Loucy (cell line): ENCODE data around the gene ANO1.

ENCODE experiments used
- H2AFZ ChIP-seq: fragments of 200-600 bp; sonication (generic); 2 replicates; pipeline ENCODE4 v1.6.0; 2016; ENCODE audit warnings: antibody characterized with exemption, mild to moderate bottlenecking, low read length, moderate library complexity
- H3F3A ChIP-seq: fragments of 200-600 bp; 2 replicates; pipeline ENCODE4 v1.6.0; 2016; ENCODE audit warnings: antibody characterized with exemption, low read depth, mild to moderate bottlenecking
- H3K27me3 ChIP-seq: fragments of 200-600 bp; sonication (generic); 2 replicates; pipeline ENCODE4 v1.6.1; 2014; ENCODE audit warnings: low read length, mild to moderate bottlenecking; ENCODE audit not compliant: insufficient read depth, poor library complexity, severe bottlenecking
- H3K36me3 ChIP-seq: fragments of 200-600 bp; sonication (generic); 2 replicates; pipeline ENCODE4 v1.6.1; 2016; ENCODE audit warnings: low read length; ENCODE audit not compliant: insufficient read depth
- H3K4me1 ChIP-seq: fragments of 200-600 bp; sonication (generic); 2 replicates; pipeline ENCODE4 v1.5.1; 2014; ENCODE audit warnings: low read length, mild to moderate bottlenecking; ENCODE audit not compliant: insufficient read depth, poor library complexity, severe bottlenecking
- H3K4me2 ChIP-seq: fragments of 200-600 bp; sonication (generic); 2 replicates; pipeline ENCODE4 v1.6.0; 2014; ENCODE audit warnings: antibody characterized with exemption, low read length, low read depth, mild to moderate bottlenecking; ENCODE audit not compliant: poor library complexity, severe bottlenecking
- H3K4me3 ChIP-seq: fragments of 200-600 bp; sonication (generic); 2 replicates; pipeline ENCODE4 v1.5.1; 2014; ENCODE audit warnings: low read length, mild to moderate bottlenecking, mixed read lengths; ENCODE audit not compliant: poor library complexity, severe bottlenecking
- H3K79me2 ChIP-seq: fragments of 200-600 bp; sonication (generic); 2 replicates; pipeline ENCODE4 v1.6.1; 2014; ENCODE audit warnings: low read length; ENCODE audit not compliant: insufficient read depth
- H3K9ac ChIP-seq: fragments of 200-600 bp; sonication (generic); 2 replicates; pipeline ENCODE4 v1.6.0; 2014; ENCODE audit warnings: mild to moderate bottlenecking, low read depth, low read length, moderate library complexity; ENCODE audit not compliant: poor library complexity, severe bottlenecking
- H3K9me2 ChIP-seq: fragments of 200-600 bp; sonication (generic); replicated peaks from 2 replicates; pipeline ENCODE4 v1.6.1; 2016; ENCODE audit warnings: low read depth, low read length, mixed read lengths
- H3K9me3 ChIP-seq: fragments of 200-600 bp; sonication (generic); 2 replicates; pipeline ENCODE4 v1.6.1; 2014; ENCODE audit warnings: mild to moderate bottlenecking, antibody characterized with exemption, low read length, low read depth; ENCODE audit not compliant: insufficient read depth
- H4K20me1 ChIP-seq: fragments of 200-600 bp; sonication (generic); 2 replicates; pipeline ENCODE4 v1.6.0; 2014; ENCODE audit warnings: antibody characterized with exemption, low read length, mild to moderate bottlenecking; ENCODE audit not compliant: insufficient read depth, poor library complexity, severe bottlenecking
- CTCF ChIP-seq: fragments of 200-600 bp; sonication (generic); conservative IDR thresholded peaks from 2 replicates; pipeline ENCODE4 v1.5.1; 2014; ENCODE audit warnings: mild to moderate bottlenecking, antibody characterized with exemption, low read length
- EZH2phosphoT487 ChIP-seq: fragments of 200-600 bp; IDR thresholded peaks from 2 replicates; pipeline ENCODE4 v1.6.1; 2018; ENCODE audit warnings: antibody characterized with exemption, mild to moderate bottlenecking, moderate library complexity, borderline replicate concordance

The ANO1 gene

GRCh38 chr11:70098936-70099335, 20.8 kb downstream of the ANO1 start:
- TF ChIP-seq CTCF (no peak), EZH2phosphoT487 (no peak)
- Histone ChIP-seq H3K9me3 (no peaks in the 10 kb centered on the region), H3K79me2 (no peaks in the 10 kb centered on the region), H3K9ac (no peak overlapping the region), H3F3A (no peaks in the 10 kb centered on the region), H3K4me1 (peaks cover 10% of the 10 kb centered on the region), H3K4me3 (no peak overlapping the region), H3K9me2 (no peaks in the 10 kb centered on the region), H4K20me1 (no peaks in the 10 kb centered on the region), H3K36me3 (no peaks in the 10 kb centered on the region), H3K4me2 (no peak overlapping the region), H3K27me3 (no peaks in the 10 kb centered on the region), H2AFZ (no peak overlapping the region)

DNA sequence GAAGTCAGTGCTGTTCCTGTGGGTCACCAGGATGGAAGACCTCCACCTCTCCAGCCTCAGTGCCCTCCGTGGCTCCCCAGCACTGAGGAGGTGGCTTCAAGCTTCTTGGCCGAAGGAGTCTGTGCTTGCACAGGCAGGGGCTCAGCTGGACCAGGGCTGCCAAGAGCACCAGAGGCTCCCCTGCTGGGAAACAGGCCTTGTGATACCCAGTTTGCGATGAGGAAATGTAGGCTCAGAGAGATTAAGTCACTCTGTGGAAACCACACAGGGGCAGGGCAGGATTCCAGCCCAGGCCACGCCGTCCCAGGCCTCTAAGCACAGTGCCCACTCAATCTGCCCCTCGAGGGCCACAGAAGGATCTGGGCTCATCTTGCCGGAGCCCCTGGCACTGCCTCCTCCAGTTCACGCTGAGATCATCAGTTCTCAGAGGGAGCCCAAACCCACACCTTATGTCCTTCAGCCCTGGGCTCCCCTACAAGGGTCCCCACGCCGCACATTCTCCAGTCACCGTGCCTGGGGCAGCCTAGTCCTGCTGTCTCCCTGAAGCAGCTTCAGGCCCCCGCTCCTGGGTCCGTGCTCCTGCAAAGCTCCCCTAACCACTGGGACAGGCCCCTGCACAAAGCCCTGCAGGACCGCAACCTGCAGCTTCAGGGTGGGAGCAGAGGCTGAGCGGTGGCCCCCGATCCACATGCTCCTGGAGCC, 21.6 kb downstream of the ANO1 start:
- Histone ChIP-seq H3K27me3 (no peaks in the 10 kb centered on the region), H3K4me3 (no peak overlapping the region), H4K20me1 (no peaks in the 10 kb centered on the region), H3K9me3 (no peaks in the 10 kb centered on the region), H3K4me1 (peaks cover 10% of the 10 kb centered on the region), H3K79me2 (no peaks in the 10 kb centered on the region), H3K4me2 (no peak overlapping the region), H3K9me2 (no peaks in the 10 kb centered on the region), H3F3A (no peaks in the 10 kb centered on the region), H2AFZ (no peak overlapping the region), H3K36me3 (no peaks in the 10 kb centered on the region), H3K9ac (no peak overlapping the region)
- TF ChIP-seq EZH2phosphoT487 (no peak), CTCF (no peak)

DNA sequence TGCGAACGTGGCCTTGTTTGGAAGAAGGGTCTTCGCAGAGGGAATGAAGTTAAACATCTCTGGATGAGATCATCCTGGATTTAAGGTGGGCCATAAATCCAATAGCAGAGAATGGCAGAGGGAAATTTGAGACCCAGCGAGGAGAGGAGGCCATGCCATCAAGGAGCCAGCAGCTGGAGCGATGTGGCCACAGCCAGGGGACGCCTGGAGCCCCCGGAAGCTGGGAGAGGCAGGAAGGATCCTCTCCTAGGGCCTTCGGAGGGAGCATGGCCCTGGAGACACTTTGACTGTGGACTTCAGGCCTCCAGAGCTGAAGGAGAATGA, 22.1 kb downstream of the ANO1 start:
- Histone ChIP-seq H3K4me2 (no peak overlapping the region), H3K9ac (no peak overlapping the region), H3K9me2 (no peaks in the 10 kb centered on the region), H3K36me3 (no peaks in the 10 kb centered on the region), H3K4me1 (peaks cover 10% of the 10 kb centered on the region), H4K20me1 (no peaks in the 10 kb centered on the region), H3F3A (no peaks in the 10 kb centered on the region), H3K9me3 (no peaks in the 10 kb centered on the region), H3K27me3 (no peaks in the 10 kb centered on the region), H3K4me3 (no peak overlapping the region), H3K79me2 (no peaks in the 10 kb centered on the region), H2AFZ (no peak overlapping the region)
- TF ChIP-seq EZH2phosphoT487 (no peak), CTCF (no peak)
